HepG2 (cell line): ENCODE data around the gene CTDNEP1. TPM values are rescaled to one million over a fixed set of nuclear protein-coding genes. Genes with fewer than 3 reads are reported as not detected.

Experiments
- BORCS8-MEF2B ChIP-seq: sonication (generic); formaldehyde crosslinking; IDR thresholded peaks from 2 replicates; pipeline ENCODE4 v1.8.0; 2022; ENCODE audit warnings: mild to moderate bottlenecking, missing genetic modification reagents
- CHD2 ChIP-seq: IDR thresholded peaks from 2 replicates; pipeline ENCODE4 v1.6.1; 2011; ENCODE audit warnings: low read depth, low read length, improper control_type of control experiment
- MTA1 ChIP-seq: sonication (generic); formaldehyde crosslinking; IDR thresholded peaks from 2 replicates; pipeline ENCODE4 v1.4.0; 2020; ENCODE audit warnings: missing genetic modification reagents, mild to moderate bottlenecking, borderline replicate concordance
- MTF2 ChIP-seq: sonication (generic); formaldehyde crosslinking; IDR thresholded peaks from 2 replicates; pipeline ENCODE4 v1.5.0; 2020; ENCODE audit warnings: missing genetic modification reagents, borderline replicate concordance
- MYC ChIP-seq: sonication (generic); formaldehyde crosslinking; IDR thresholded peaks from 2 replicates; pipeline ENCODE4 v1.9.0; 2021; ENCODE audit warnings: missing genetic modification reagents, borderline replicate concordance
- POLR2A ChIP-seq, 2 experiments: IDR thresholded peaks; 2 replicates each; pipeline ENCODE4 v1.6.1; 2011; ENCODE audit warnings: low read depth in 2 of 2, low read length in 2 of 2, mild to moderate bottlenecking in 1 of 2, moderate library complexity in 1 of 2; ENCODE audit not compliant: insufficient read depth in 1 of 2
- TOPORS ChIP-seq: sonication (generic); formaldehyde crosslinking; IDR thresholded peaks from 2 replicates; pipeline ENCODE4 v1.8.0; 2023; ENCODE audit warnings: mild to moderate bottlenecking, missing genetic modification reagents
- YEATS2 ChIP-seq: sonication (generic); formaldehyde crosslinking; IDR thresholded peaks from 2 replicates; pipeline ENCODE4 v1.4.0; 2020; ENCODE audit warnings: missing genetic modification reagents, borderline replicate concordance
- ZNF484 ChIP-seq: sonication (generic); formaldehyde crosslinking; IDR thresholded peaks from 2 replicates; pipeline ENCODE4 v1.5.1; 2020; ENCODE audit warnings: mild to moderate bottlenecking, low read depth, missing genetic modification reagents, borderline replicate concordance
- ZNF589 ChIP-seq: sonication (generic); formaldehyde crosslinking; conservative IDR thresholded peaks from 2 replicates; pipeline ENCODE4 v1.8.0; 2022; ENCODE audit warnings: mild to moderate bottlenecking, moderate library complexity, missing genetic modification reagents
- polyA plus RNA-seq, 8 experiments: library from polyadenylated mRNA; depleted of rRNA in 3 of 8; stranded (reverse) in 7 of 8; unstranded in 1 of 8; fragments of >200 nt; fragmentation: Illumina TruSeq in 4 of 8; extraction: Trizol in 4 of 8; gene quantifications; 2 replicates each; pipeline versions ENCODE4 v1.2.1 to v1.2.3, GENCODE V29; 2011 to 2016; ENCODE audit warnings: low read depth in 4 of 8, missing spikeins in 1 of 8, mixed read lengths in 1 of 8; ENCODE audit not compliant: insufficient read depth in 1 of 8
- total RNA-seq, 5 experiments: library from RNA; depleted of rRNA; stranded (reverse); fragments of >200 nt; fragmentation: Illumina TruSeq; extraction: Trizol; gene quantifications; 2 replicates each; pipeline ENCODE4 v1.2.3, GENCODE V29; 2016; ENCODE audit warnings: low read depth in 1 of 5
- TF ChIP-seq, protein P1 (sequence below): sonication (generic); formaldehyde crosslinking; IDR thresholded peaks from 2 replicates; pipeline ENCODE4 v1.9.0; 2021; ENCODE audit warnings: mild to moderate bottlenecking, missing genetic modification reagents
- TF ChIP-seq, protein P2 (sequence below): sonication (generic); formaldehyde crosslinking; IDR thresholded peaks from 2 replicates; pipeline ENCODE4 v1.8.0; 2023; ENCODE audit warnings: mild to moderate bottlenecking, missing genetic modification reagents
- TF ChIP-seq, protein P3 (sequence below): fragments of 450-650 bp; IDR thresholded peaks from 2 replicates; pipeline ENCODE4 v1.6.1; 2017
- TF ChIP-seq, protein P4 (sequence below): sonication (generic); formaldehyde crosslinking; conservative IDR thresholded peaks from 2 replicates; pipeline ENCODE4 v1.8.1; 2023; ENCODE audit warnings: missing genetic modification reagents

CTDNEP1 gene
- total and polyA plus RNA-seq, 2 of the 13 experiments (the other 11 are each of a cell fraction or from before 2014, with no cell fraction given) = 19.8 to 118 TPM

DNA sequence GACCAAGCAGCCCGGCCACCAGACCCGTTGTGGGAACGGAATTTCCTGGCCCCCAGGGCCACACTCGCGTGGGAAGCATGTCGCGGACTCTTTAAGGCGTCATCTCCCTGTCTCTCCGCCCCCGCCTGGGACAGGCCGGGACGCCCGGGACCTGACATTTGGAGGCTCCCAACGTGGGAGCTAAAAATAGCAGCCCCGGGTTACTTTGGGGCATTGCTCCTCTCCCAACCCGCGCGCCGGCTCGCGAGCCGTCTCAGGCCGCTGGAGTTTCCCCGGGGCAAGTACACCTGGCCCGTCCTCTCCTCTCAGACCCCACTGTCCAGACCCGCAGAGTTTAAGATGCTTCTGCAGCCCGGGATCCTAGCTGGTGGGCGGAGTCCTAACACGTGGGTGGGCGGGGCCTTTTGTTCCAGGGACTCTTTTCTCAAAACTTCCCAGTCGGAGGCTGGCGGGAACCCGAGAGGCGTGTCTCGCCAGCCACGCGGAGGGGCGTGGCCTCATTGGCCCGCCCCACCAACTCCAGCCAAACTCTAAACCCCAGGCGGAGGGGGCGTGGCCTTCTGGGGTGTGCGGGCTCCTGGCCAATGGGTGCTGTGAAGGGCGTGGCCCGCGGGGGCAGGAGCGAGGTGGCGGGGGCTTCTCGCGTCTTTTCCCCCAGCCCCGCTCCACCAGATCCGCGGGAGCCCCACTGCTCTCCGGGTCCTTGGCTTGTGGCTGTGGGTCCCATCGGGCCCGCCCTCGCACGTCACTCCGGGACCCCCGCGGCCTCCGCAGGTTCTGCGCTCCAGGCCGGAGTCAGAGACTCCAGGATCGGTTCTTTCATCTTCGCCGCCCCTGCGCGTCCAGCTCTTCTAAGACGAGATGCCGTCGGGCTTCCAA is 29.8 kb upstream of the CTDNEP1 start, which contains the start of gene SLC2A4 (continued):
- TF ChIP-seq, protein P1, sequence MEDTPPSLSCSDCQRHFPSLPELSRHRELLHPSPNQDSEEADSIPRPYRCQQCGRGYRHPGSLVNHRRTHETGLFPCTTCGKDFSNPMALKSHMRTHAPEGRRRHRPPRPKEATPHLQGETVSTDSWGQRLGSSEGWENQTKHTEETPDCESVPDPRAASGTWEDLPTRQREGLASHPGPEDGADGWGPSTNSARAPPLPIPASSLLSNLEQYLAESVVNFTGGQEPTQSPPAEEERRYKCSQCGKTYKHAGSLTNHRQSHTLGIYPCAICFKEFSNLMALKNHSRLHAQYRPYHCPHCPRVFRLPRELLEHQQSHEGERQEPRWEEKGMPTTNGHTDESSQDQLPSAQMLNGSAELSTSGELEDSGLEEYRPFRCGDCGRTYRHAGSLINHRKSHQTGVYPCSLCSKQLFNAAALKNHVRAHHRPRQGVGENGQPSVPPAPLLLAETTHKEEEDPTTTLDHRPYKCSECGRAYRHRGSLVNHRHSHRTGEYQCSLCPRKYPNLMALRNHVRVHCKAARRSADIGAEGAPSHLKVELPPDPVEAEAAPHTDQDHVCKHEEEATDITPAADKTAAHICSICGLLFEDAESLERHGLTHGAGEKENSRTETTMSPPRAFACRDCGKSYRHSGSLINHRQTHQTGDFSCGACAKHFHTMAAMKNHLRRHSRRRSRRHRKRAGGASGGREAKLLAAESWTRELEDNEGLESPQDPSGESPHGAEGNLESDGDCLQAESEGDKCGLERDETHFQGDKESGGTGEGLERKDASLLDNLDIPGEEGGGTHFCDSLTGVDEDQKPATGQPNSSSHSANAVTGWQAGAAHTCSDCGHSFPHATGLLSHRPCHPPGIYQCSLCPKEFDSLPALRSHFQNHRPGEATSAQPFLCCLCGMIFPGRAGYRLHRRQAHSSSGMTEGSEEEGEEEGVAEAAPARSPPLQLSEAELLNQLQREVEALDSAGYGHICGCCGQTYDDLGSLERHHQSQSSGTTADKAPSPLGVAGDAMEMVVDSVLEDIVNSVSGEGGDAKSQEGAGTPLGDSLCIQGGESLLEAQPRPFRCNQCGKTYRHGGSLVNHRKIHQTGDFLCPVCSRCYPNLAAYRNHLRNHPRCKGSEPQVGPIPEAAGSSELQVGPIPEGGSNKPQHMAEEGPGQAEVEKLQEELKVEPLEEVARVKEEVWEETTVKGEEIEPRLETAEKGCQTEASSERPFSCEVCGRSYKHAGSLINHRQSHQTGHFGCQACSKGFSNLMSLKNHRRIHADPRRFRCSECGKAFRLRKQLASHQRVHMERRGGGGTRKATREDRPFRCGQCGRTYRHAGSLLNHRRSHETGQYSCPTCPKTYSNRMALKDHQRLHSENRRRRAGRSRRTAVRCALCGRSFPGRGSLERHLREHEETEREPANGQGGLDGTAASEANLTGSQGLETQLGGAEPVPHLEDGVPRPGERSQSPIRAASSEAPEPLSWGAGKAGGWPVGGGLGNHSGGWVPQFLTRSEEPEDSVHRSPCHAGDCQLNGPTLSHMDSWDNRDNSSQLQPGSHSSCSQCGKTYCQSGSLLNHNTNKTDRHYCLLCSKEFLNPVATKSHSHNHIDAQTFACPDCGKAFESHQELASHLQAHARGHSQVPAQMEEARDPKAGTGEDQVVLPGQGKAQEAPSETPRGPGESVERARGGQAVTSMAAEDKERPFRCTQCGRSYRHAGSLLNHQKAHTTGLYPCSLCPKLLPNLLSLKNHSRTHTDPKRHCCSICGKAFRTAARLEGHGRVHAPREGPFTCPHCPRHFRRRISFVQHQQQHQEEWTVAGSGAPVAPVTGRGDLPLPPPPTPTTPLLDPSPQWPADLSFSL (CRISPR knock-in tag) = 0 out of 2 replicates have a peak, but pooled peaks have one; percentile 9
- 0 out of 2 replicates have a peak, but pooled peaks have one; percentile 67 for TF ChIP-seq ZNF484
- TF ChIP-seq BORCS8-MEF2B = 0 out of 2 replicates have a peak, but pooled peaks have one; percentile 4
- TF ChIP-seq CHD2 = peak; percentile 86
- peak; percentile 84; the same call in 1 of the 2 replicates for TF ChIP-seq MYC
- no peak; the same call in 1 of the 2 replicates for TF ChIP-seq ZNF589 (CRISPR knock-in tag)
- TF ChIP-seq, protein P2, sequence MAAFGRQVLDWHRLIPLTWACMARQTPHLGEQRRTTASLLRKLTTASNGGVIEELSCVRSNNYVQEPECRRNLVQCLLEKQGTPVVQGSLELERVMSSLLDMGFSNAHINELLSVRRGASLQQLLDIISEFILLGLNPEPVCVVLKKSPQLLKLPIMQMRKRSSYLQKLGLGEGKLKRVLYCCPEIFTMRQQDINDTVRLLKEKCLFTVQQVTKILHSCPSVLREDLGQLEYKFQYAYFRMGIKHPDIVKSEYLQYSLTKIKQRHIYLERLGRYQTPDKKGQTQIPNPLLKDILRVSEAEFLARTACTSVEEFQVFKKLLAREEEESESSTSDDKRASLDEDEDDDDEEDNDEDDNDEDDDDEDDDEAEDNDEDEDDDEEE (CRISPR knock-in tag) = no peak; the same call in 1 of the 2 replicates
- TF ChIP-seq YEATS2 (CRISPR knock-in tag) = 0 out of 2 replicates have a peak, but pooled peaks have one; percentile 6
- TF ChIP-seq TOPORS = no peak
- peak; percentile 44 to 58; a peak in 1 of 4 replicates for TF ChIP-seq POLR2A (IDR thresholded peaks at IDR 0.05; ENCODE audit: insufficient read depth in 1 of 2, low read depth in 2 of 2, low read length in 2 of 2)
- no peak for TF ChIP-seq MTF2
- TF ChIP-seq MTA1 = 0 out of 2 replicates have a peak, but pooled peaks have one; percentile 14
- TF ChIP-seq, protein P3, sequence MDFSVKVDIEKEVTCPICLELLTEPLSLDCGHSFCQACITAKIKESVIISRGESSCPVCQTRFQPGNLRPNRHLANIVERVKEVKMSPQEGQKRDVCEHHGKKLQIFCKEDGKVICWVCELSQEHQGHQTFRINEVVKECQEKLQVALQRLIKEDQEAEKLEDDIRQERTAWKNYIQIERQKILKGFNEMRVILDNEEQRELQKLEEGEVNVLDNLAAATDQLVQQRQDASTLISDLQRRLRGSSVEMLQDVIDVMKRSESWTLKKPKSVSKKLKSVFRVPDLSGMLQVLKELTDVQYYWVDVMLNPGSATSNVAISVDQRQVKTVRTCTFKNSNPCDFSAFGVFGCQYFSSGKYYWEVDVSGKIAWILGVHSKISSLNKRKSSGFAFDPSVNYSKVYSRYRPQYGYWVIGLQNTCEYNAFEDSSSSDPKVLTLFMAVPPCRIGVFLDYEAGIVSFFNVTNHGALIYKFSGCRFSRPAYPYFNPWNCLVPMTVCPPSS = no peak
- TF ChIP-seq, protein P4, sequence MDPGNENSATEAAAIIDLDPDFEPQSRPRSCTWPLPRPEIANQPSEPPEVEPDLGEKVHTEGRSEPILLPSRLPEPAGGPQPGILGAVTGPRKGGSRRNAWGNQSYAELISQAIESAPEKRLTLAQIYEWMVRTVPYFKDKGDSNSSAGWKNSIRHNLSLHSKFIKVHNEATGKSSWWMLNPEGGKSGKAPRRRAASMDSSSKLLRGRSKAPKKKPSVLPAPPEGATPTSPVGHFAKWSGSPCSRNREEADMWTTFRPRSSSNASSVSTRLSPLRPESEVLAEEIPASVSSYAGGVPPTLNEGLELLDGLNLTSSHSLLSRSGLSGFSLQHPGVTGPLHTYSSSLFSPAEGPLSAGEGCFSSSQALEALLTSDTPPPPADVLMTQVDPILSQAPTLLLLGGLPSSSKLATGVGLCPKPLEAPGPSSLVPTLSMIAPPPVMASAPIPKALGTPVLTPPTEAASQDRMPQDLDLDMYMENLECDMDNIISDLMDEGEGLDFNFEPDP = no peak
- TF ChIP-seq, all 625 proteins: peak for 75
